HFFc6 (cell line): Measurements from ENCODE around the gene DOCK3. TPM values are rescaled to one million over a fixed set of nuclear protein-coding genes. Genes with fewer than 3 reads are reported as not detected.

Source experiments
- DNase-seq: peaks from one replicate; pipeline ENCODE4 v3.0.0-alpha.2; 2018
- H3K27ac Mint-ChIP-seq: 2 replicates; pipeline ENCODE4 v1.8.0; 2020; ENCODE audit warnings: mild to moderate bottlenecking, mixed read lengths
- H3K27me3 Mint-ChIP-seq: 2 replicates; pipeline ENCODE4 v1.8.0; 2021; ENCODE audit warnings: mild to moderate bottlenecking, moderate library complexity, mixed read lengths; ENCODE audit not compliant: insufficient read depth
- H3K36me3 Mint-ChIP-seq: 2 replicates; pipeline ENCODE4 v1.8.0; 2021; ENCODE audit warnings: low read depth, mixed read lengths
- H3K4me1 Mint-ChIP-seq: 2 replicates; pipeline ENCODE4 v1.8.0; 2020; ENCODE audit warnings: low read depth, mixed read lengths
- H3K4me3 Mint-ChIP-seq: 2 replicates; pipeline ENCODE4 v1.8.0; 2020; ENCODE audit warnings: mild to moderate bottlenecking, moderate library complexity, mixed read lengths
- H3K9me3 Mint-ChIP-seq: 2 replicates; pipeline ENCODE4 v1.8.0; 2020; ENCODE audit warnings: mild to moderate bottlenecking, mixed read lengths
- total RNA-seq, 6 experiments: library from RNA; stranded (reverse); fragmentation: NEBNext Ultra II Directional; extraction: Animal tissue kit (Norgen Biotek cat#: 25700); gene quantifications; 2 replicates in 1 of 6; 3 replicates in 5 of 6; pipeline ENCODE4 v1.2.3, GENCODE V29; 2021
- TF ChIP-seq, protein P1 (sequence below): fragments of 200-600 bp; sonication (generic); IDR thresholded peaks from 2 replicates; pipeline ENCODE4 v1.5.0; 2021; ENCODE audit warnings: antibody characterized with exemption, mild to moderate bottlenecking

Gene DOCK3
- total RNA-seq, 6 experiments from 2014 or later = 0.14 to 0.26 (median 0.22) TPM

DNA sequence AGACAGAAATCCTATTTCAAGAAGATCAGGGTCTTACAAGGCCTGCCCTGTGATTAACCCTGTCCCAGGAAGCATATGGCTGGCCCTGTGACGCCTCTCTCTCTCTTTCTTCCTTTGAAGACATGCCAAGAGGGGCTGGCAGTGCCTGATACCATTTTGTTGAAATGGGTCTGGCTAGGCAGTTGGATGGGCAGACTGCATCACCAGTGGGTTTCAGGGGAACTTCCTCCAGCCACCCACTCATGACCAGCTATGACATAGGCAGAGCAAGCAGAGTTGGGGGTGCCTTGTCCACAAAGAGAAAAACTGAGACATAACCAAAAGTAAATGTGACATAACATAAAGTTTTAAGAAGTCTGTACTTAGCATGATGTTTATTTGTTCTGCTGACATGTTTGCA, 679.0 kb downstream of the DOCK3 start:
- no peaks in the 10 kb centered on the region for H3K9me3 Mint-ChIP-seq
- no peaks in the 10 kb centered on the region for H3K36me3 Mint-ChIP-seq
- H3K4me1 Mint-ChIP-seq = no peaks in the 10 kb centered on the region
- no peak overlapping the region for H3K27ac Mint-ChIP-seq
- peaks cover 18% of the 10 kb centered on the region for H3K27me3 Mint-ChIP-seq
- no peak for DNase-seq
- no peak overlapping the region for H3K4me3 Mint-ChIP-seq
- TF ChIP-seq, protein P1, sequence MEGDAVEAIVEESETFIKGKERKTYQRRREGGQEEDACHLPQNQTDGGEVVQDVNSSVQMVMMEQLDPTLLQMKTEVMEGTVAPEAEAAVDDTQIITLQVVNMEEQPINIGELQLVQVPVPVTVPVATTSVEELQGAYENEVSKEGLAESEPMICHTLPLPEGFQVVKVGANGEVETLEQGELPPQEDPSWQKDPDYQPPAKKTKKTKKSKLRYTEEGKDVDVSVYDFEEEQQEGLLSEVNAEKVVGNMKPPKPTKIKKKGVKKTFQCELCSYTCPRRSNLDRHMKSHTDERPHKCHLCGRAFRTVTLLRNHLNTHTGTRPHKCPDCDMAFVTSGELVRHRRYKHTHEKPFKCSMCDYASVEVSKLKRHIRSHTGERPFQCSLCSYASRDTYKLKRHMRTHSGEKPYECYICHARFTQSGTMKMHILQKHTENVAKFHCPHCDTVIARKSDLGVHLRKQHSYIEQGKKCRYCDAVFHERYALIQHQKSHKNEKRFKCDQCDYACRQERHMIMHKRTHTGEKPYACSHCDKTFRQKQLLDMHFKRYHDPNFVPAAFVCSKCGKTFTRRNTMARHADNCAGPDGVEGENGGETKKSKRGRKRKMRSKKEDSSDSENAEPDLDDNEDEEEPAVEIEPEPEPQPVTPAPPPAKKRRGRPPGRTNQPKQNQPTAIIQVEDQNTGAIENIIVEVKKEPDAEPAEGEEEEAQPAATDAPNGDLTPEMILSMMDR = no peak

DNA sequence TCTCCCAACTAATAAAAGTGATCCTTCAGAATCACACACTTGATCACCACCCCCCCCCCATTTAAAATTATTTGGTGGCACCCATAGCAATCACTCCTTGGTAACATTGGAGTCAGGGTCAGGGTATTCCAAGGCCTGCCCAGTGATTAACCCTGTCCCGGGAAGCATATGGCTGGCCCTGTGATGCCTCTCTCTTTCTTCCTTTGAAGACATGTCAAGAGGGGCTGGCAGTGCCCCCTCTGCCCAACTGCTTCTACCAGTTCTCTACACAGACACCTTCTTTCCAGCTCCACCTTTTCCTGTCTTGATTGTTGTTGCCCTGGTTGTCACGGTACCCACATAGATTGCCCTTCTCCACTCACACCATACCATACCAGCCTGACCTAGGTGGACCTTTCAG, 679.4 kb downstream of the DOCK3 start:
- no peak for DNase-seq
- Mint-ChIP-seq H3K27ac (no peak overlapping the region), H3K27me3 (peaks cover 18% of the 10 kb centered on the region), H3K36me3 (no peaks in the 10 kb centered on the region), H3K4me1 (no peaks in the 10 kb centered on the region), H3K4me3 (no peak overlapping the region), H3K9me3 (no peaks in the 10 kb centered on the region)
- TF ChIP-seq, protein P1 = no peak

DNA sequence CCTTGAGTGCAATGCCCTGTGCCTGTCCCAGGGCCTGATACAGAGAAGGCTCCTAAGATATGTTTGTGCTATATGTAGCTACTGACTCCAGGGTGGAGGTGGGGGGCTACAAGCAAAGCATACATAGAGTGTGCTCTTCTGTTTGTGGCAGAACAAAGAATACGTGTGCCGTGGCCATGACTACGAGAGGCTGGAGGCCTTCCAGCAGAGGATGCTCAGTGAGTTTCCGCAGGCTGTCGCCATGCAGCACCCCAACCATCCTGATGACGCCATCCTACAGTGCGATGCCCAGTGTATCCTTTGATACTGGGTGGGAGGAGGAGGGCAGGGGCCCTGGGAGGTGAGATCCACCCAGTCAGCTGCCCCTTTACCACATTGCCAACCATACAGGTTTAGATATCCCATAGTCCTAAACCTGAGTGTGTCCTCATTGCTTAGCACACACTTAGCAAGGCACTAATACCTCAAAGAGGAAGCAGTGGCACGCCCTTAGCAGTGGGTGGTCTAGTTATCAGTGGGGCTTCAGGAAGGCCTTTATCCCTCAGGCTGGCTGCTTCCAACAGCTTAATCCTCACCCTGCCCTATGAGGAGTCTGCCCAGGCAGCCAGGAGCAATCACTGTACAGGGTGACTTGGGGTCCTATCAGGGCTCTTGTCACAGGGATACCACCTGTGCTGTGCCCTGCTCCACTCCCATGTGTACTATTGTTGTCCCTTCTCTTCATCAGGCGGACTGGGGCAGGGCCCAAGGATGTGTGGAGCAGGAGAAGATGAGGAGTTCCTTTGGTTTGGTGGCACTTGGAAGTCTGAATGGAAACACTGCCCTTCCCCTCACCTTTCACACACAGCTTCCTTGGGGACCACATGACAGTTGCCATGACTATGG, 680.2 kb downstream of the DOCK3 start:
- H3K4me3 Mint-ChIP-seq = no peak overlapping the region
- H3K27me3 Mint-ChIP-seq = peaks cover 22% of the 10 kb centered on the region
- no peaks in the 10 kb centered on the region for H3K9me3 Mint-ChIP-seq
- no peaks in the 10 kb centered on the region for H3K36me3 Mint-ChIP-seq
- H3K27ac Mint-ChIP-seq = no peak overlapping the region
- TF ChIP-seq, protein P1 = no peak
- no peak for DNase-seq
- no peaks in the 10 kb centered on the region for H3K4me1 Mint-ChIP-seq

DNA sequence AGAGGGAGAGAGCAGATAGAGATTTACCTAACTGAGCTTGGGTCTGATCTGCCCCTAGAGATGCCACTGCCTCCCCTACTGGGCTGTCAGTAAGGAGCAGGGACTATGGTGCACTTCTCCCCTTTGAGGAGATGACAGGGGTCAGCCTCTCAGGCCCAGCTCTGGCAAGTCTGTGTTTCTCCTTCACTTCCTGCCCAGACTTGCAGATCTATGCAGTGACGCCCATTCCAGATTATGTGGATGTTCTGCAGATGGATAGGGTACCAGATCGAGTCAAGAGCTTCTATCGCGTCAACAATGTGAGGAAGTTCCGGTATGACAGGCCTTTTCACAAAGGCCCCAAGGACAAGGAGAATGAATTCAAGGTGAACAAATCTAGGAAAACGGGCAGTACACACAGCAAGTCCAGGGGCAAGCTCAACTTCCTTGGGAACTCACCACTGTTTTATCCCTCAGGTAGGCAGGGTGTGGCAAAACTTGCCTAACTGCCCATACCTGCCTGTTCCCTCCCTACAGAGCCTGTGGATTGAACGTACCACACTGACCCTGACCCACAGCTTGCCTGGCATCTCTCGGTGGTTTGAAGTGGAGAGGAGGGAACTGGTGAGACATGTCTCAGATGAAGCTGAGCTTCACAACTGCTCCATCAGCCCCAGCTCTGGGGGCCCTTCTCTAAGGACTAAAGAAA, 681.3 kb downstream of the DOCK3 start:
- TF ChIP-seq, protein P1 = no peak
- H3K9me3 Mint-ChIP-seq = no peaks in the 10 kb centered on the region
- no peak overlapping the region for H3K4me3 Mint-ChIP-seq
- H3K36me3 Mint-ChIP-seq = no peaks in the 10 kb centered on the region
- no peaks in the 10 kb centered on the region for H3K4me1 Mint-ChIP-seq
- H3K27me3 Mint-ChIP-seq = peaks cover 20% of the 10 kb centered on the region
- DNase-seq = no peak
- no peak overlapping the region for H3K27ac Mint-ChIP-seq

DNA sequence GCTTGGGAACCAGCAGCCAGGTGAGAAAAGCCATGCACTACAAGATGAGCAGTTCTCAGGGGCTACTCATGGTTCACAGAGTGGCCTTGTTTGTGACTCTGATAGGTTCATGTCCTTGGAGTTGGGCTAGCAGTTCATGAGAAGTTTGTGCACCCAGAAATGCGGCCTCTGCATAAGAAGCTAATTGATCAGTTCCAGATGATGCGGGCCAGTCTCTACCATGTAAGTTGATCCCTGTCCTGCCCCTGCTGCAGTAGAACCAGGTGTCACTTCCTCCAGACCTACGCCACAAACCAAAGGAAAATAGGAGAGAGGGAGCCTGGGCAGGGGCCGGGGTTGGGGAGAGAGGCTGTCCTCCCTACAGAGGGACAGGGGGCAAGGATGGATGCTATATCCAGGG, 683.1 kb downstream of the DOCK3 start:
- peaks cover 20% of the 10 kb centered on the region for H3K27me3 Mint-ChIP-seq
- no peaks in the 10 kb centered on the region for H3K4me1 Mint-ChIP-seq
- DNase-seq = no peak
- H3K36me3 Mint-ChIP-seq = no peaks in the 10 kb centered on the region
- H3K27ac Mint-ChIP-seq = no peak overlapping the region
- H3K4me3 Mint-ChIP-seq = no peak overlapping the region
- no peaks in the 10 kb centered on the region for H3K9me3 Mint-ChIP-seq
- TF ChIP-seq, protein P1 = no peak
